Measurements from ENCODE around the gene CALHM6.

The CALHM6 gene

DNA sequence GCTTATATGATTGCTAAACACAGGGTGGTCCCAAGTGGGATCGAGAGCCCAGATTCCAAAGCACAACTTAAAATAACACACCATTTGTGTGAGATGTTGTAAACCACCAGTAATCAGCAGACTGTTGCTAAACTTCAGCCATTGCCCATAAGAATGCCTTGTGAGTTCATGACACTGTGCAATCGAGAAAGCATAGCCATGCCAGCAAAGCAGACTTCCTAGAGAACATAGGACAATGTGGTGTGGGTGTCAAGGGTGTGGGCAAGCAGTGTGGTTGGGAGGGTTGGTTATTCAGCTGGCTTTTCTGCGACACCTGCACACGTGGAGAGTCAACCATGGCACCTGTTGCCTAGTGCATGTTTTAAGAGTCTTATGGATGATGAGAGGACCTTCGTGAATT, 16.1 kb upstream of the CALHM6 start:
- no peaks in the 10 kb centered on the region for H4K20me1 ChIP-seq (ENCODE audit: insufficient read depth, low read length)
- H3K4me1 ChIP-seq (ENCODE audit: low read length) = peaks cover 37% of the 10 kb centered on the region
- no peak overlapping the region for H2AFZ ChIP-seq (ENCODE audit: low read length)
- H3K4me2 ChIP-seq (ENCODE audit: low read depth, low read length) = peak overlapping the region; percentile 14; the same call in 1 of the 2 replicates
- no peaks in the 10 kb centered on the region for H3K9me3 ChIP-seq (replicated peaks; ENCODE audit: insufficient read depth, low read length)
- no peak overlapping the region for H3K4me3 ChIP-seq (ENCODE audit: low read length)
- no peaks in the 10 kb centered on the region for H3K79me2 ChIP-seq (ENCODE audit: low read length)
- H3K9ac ChIP-seq (ENCODE audit: low read length) = no peak overlapping the region
- no peaks in the 10 kb centered on the region for H3K36me3 ChIP-seq (replicated peaks; ENCODE audit: insufficient read depth, low read length)
- peak overlapping the region; percentile 37; the same call in 1 of the 2 replicates for H3K27ac ChIP-seq (ENCODE audit: low read length)
- TF ChIP-seq EZH2 (optimal IDR thresholded peaks at IDR 0.05; ENCODE audit: low read depth, low read length) (no peak), EZH2phosphoT487 (IDR thresholded peaks at IDR 0.05; ENCODE audit: low read length) (no peak)
- no peaks in the 10 kb centered on the region for H3K9me2 ChIP-seq (replicated peaks; ENCODE audit: insufficient read depth, low read length)
- no peaks in the 10 kb centered on the region for H3K27me3 ChIP-seq (replicated peaks; ENCODE audit: insufficient read depth, low read length)
- peak; percentile 72 for DNase-seq
- H3F3A ChIP-seq (ENCODE audit: insufficient read depth, low read length) = peaks cover 21% of the 10 kb centered on the region; the same call in 1 of the 2 replicates

DNA sequence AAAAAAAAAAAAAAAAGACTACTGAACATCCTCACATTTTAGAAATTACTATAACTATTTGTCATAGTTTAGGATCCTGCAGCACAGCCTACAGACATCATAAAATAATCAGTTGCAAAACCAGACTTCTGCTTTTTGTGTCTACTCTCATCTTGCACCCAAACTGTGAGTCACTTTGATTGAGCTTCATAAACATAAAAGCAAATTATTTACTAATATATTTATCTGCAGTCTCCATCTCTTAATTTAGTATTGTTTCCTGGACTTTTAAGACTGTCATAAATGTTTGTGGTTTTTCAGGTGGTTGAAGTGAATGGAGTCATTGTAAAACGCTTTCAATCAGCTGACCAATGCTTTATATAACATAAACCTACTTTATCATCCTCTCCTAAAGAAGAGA, 14.8 kb upstream of the CALHM6 start:
- H3K27ac ChIP-seq (ENCODE audit: low read length) = peak overlapping the region; percentile 30; the same call in 1 of the 2 replicates
- peak overlapping the region; percentile 38; the same call in 1 of the 2 replicates for H3K4me2 ChIP-seq (ENCODE audit: low read depth, low read length)
- no peak overlapping the region for H3K4me3 ChIP-seq (ENCODE audit: low read length)
- DNase-seq = peak; percentile 27
- H3F3A ChIP-seq (ENCODE audit: insufficient read depth, low read length) = peaks cover 21% of the 10 kb centered on the region; the same call in 1 of the 2 replicates
- H4K20me1 ChIP-seq (ENCODE audit: insufficient read depth, low read length) = no peaks in the 10 kb centered on the region
- H2AFZ ChIP-seq (ENCODE audit: low read length) = no peak overlapping the region
- TF ChIP-seq EZH2 (optimal IDR thresholded peaks at IDR 0.05; ENCODE audit: low read depth, low read length) (no peak), EZH2phosphoT487 (IDR thresholded peaks at IDR 0.05; ENCODE audit: low read length) (no peak)
- TF ChIP-seq, protein P1, sequence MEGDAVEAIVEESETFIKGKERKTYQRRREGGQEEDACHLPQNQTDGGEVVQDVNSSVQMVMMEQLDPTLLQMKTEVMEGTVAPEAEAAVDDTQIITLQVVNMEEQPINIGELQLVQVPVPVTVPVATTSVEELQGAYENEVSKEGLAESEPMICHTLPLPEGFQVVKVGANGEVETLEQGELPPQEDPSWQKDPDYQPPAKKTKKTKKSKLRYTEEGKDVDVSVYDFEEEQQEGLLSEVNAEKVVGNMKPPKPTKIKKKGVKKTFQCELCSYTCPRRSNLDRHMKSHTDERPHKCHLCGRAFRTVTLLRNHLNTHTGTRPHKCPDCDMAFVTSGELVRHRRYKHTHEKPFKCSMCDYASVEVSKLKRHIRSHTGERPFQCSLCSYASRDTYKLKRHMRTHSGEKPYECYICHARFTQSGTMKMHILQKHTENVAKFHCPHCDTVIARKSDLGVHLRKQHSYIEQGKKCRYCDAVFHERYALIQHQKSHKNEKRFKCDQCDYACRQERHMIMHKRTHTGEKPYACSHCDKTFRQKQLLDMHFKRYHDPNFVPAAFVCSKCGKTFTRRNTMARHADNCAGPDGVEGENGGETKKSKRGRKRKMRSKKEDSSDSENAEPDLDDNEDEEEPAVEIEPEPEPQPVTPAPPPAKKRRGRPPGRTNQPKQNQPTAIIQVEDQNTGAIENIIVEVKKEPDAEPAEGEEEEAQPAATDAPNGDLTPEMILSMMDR (IDR thresholded peaks at IDR 0.05; ENCODE audit: low read length) = no peak
- no peaks in the 10 kb centered on the region for H3K27me3 ChIP-seq (replicated peaks; ENCODE audit: insufficient read depth, low read length)
- H3K36me3 ChIP-seq (replicated peaks; ENCODE audit: insufficient read depth, low read length) = no peaks in the 10 kb centered on the region
- H3K9me2 ChIP-seq (replicated peaks; ENCODE audit: insufficient read depth, low read length) = no peaks in the 10 kb centered on the region
- no peaks in the 10 kb centered on the region for H3K79me2 ChIP-seq (ENCODE audit: low read length)
- no peaks in the 10 kb centered on the region for H3K9me3 ChIP-seq (replicated peaks; ENCODE audit: insufficient read depth, low read length)
- peaks cover 48% of the 10 kb centered on the region for H3K4me1 ChIP-seq (ENCODE audit: low read length)
- H3K9ac ChIP-seq (ENCODE audit: low read length) = no peak overlapping the region

DNA sequence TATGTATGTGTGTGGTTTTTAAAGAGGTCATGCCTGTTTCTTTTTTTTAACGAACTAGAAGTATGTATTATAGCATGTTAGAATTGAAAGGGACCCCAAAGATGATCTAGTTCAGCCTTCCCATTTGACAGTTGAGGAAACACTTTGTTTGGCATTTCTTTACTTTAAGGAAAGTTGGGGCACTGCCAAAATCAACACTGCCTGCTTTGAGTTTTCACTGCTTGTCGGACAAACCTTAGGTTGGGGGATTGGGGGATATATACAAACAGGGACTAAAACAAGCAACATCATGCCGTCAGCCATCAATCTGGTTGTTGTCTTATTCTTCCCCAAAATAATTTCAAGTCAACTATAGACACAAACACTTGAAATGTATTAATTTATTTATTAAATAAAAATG, 14.1 kb upstream of the CALHM6 start:
- Histone ChIP-seq H3K27ac (ENCODE audit: low read length) (no peak overlapping the region), H3K27me3 (replicated peaks; ENCODE audit: insufficient read depth, low read length) (no peaks in the 10 kb centered on the region), H2AFZ (ENCODE audit: low read length) (no peak overlapping the region), H3K79me2 (ENCODE audit: low read length) (no peaks in the 10 kb centered on the region), H3K36me3 (replicated peaks; ENCODE audit: insufficient read depth, low read length) (no peaks in the 10 kb centered on the region), H3F3A (ENCODE audit: insufficient read depth, low read length) (peaks cover 21% of the 10 kb centered on the region; the same call in 1 of the 2 replicates), H3K9me2 (replicated peaks; ENCODE audit: insufficient read depth, low read length) (no peaks in the 10 kb centered on the region), H3K9me3 (replicated peaks; ENCODE audit: insufficient read depth, low read length) (no peaks in the 10 kb centered on the region), H4K20me1 (ENCODE audit: insufficient read depth, low read length) (no peaks in the 10 kb centered on the region), H3K4me1 (ENCODE audit: low read length) (peaks cover 51% of the 10 kb centered on the region), H3K4me2 (ENCODE audit: low read depth, low read length) (peak overlapping the region; percentile 38; the same call in 1 of the 2 replicates), H3K9ac (ENCODE audit: low read length) (no peak overlapping the region), H3K4me3 (ENCODE audit: low read length) (no peak overlapping the region)
- TF ChIP-seq EZH2 (optimal IDR thresholded peaks at IDR 0.05; ENCODE audit: low read depth, low read length) (no peak), EZH2phosphoT487 (IDR thresholded peaks at IDR 0.05; ENCODE audit: low read length) (no peak)
- TF ChIP-seq, protein P1 (IDR thresholded peaks at IDR 0.05; ENCODE audit: low read length) = no peak
- no peak for DNase-seq

DNA sequence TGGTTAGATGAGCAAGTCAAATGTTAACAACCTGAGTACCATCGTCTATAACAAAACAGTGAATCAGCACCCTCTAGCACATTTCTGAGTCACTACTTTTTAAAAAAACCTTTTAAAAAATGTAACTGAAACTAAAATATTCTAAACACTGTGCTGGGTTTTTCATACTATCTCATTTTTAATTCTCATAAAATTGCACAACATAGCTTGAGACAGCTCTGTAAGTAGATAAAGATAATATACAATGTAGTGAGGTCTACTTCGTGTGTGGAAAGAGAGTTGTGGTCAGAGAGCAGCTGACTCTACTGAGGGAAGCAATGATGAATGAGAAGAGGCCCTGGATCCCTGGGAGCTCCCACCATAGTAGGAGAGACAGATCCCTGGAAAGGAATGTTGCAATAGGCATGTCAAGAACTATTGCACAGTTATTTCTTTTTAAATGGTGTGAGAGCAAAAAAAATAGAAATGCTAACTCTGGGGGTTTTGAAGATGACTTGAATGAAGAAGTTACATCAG, 13.6 kb upstream of the CALHM6 start:
- no peak overlapping the region for H2AFZ ChIP-seq (ENCODE audit: low read length)
- H3F3A ChIP-seq (ENCODE audit: insufficient read depth, low read length) = peaks cover 21% of the 10 kb centered on the region; the same call in 1 of the 2 replicates
- no peaks in the 10 kb centered on the region for H3K9me2 ChIP-seq (replicated peaks; ENCODE audit: insufficient read depth, low read length)
- no peaks in the 10 kb centered on the region for H4K20me1 ChIP-seq (ENCODE audit: insufficient read depth, low read length)
- no peak overlapping the region for H3K27ac ChIP-seq (ENCODE audit: low read length)
- no peaks in the 10 kb centered on the region for H3K9me3 ChIP-seq (replicated peaks; ENCODE audit: insufficient read depth, low read length)
- peak; percentile 22 for DNase-seq
- H3K4me1 ChIP-seq (ENCODE audit: low read length) = peaks cover 51% of the 10 kb centered on the region
- no peak overlapping the region for H3K4me3 ChIP-seq (ENCODE audit: low read length)
- no peaks in the 10 kb centered on the region for H3K27me3 ChIP-seq (replicated peaks; ENCODE audit: insufficient read depth, low read length)
- H3K4me2 ChIP-seq (ENCODE audit: low read depth, low read length) = 0 out of 2 replicates have a peak overlapping the region, but pooled peaks have one; percentile 7
- TF ChIP-seq EZH2phosphoT487 (IDR thresholded peaks at IDR 0.05; ENCODE audit: low read length) = no peak
- TF ChIP-seq, protein P1 (IDR thresholded peaks at IDR 0.05; ENCODE audit: low read length) = 0 out of 2 replicates have a peak, but pooled peaks have one; percentile 9
- no peaks in the 10 kb centered on the region for H3K79me2 ChIP-seq (ENCODE audit: low read length)
- no peaks in the 10 kb centered on the region for H3K36me3 ChIP-seq (replicated peaks; ENCODE audit: insufficient read depth, low read length)
- H3K9ac ChIP-seq (ENCODE audit: low read length) = no peak overlapping the region
